Glomerular endothelial cell (primary cell): Measurements from ENCODE around the gene TOGARAM1. TPM values are rescaled to one million over a fixed set of nuclear protein-coding genes. Genes with fewer than 3 reads are reported as not detected.

ENCODE experiments used
- DNase-seq: peaks from one replicate; pipeline ENCODE4 v3.0.0-alpha.2; 2011; ENCODE audit warnings: low read depth, low spot score; ENCODE audit errors: extremely low read depth
- total RNA-seq: library from RNA; depleted of rRNA; stranded (reverse); fragments of >200 nt; gene quantifications from 2 replicates; pipeline ENCODE4 v1.2.3, GENCODE V29; 2015

The TOGARAM1 gene
- total RNA-seq, 1 donor from 2014 or later: 28.3 TPM

GRCh38 chr14:44961151-44961553, 838 bp upstream of the TOGARAM1 start:
- no peak for DNase-seq

GRCh38 chr14:44962334-44963043, 499 bp downstream of the TOGARAM1 start:
- no peak for DNase-seq

GRCh38 chr14:44963044-44963528, 1.1 kb downstream of the TOGARAM1 start:
- DNase-seq: no peak

- no peak for DNase-seq
These were observed 1.9 kb downstream of the TOGARAM1 start for GRCh38 chr14:44963775-44964380.

- no peak for DNase-seq
These were observed 4.8 kb downstream of the TOGARAM1 start for GRCh38 chr14:44966601-44967336.

GRCh38 chr14:44968714-44969113, 6.7 kb downstream of the TOGARAM1 start:
- no peak for DNase-seq

- DNase-seq: no peak
These were observed 8.9 kb downstream of the TOGARAM1 start for GRCh38 chr14:44970907-44971306.

GRCh38 chr14:44971459-44971858, 9.5 kb downstream of the TOGARAM1 start:
- DNase-seq: no peak

- no peak for DNase-seq
These were observed 17.3 kb downstream of the TOGARAM1 start for GRCh38 chr14:44979273-44979672.

- DNase-seq: no peak
These were observed 17.9 kb downstream of the TOGARAM1 start for GRCh38 chr14:44979740-44980356.

- no peak for DNase-seq
These were observed 19.2 kb downstream of the TOGARAM1 start for GRCh38 chr14:44981198-44981597.

- no peak for DNase-seq
These were observed 20.6 kb downstream of the TOGARAM1 start for GRCh38 chr14:44982594-44982993.

- no peak for DNase-seq
These were observed 26.7 kb downstream of the TOGARAM1 start for GRCh38 chr14:44988694-44989093.

- DNase-seq: no peak
These were observed 27.8 kb downstream of the TOGARAM1 start for GRCh38 chr14:44989497-44990440.

- no peak for DNase-seq
These were observed 28.5 kb downstream of the TOGARAM1 start for GRCh38 chr14:44990533-44990932.

- DNase-seq: no peak
These were observed 33.2 kb downstream of the TOGARAM1 start for GRCh38 chr14:44995196-44995595.

GRCh38 chr14:44995770-44996294, 33.8 kb downstream of the TOGARAM1 start:
- no peak for DNase-seq

- DNase-seq: no peak
These were observed 41.9 kb downstream of the TOGARAM1 start for GRCh38 chr14:45003924-45004323.

- no peak for DNase-seq
These were observed 53.1 kb downstream of the TOGARAM1 start for GRCh38 chr14:45015133-45015532.

- DNase-seq: no peak
These were observed 66.2 kb downstream of the TOGARAM1 start for GRCh38 chr14:45028107-45028626.
